HG03558 (cell line): ENCODE data around the gene TDRD9.

ENCODE experiments used
- ATAC-seq: cut with Tn5 transposase; IDR thresholded peaks from one replicate; pipeline ENCODE4 v1.9.1; 2021; ENCODE audit warnings: moderate number of reproducible peaks; ENCODE audit not compliant: unreplicated experiment; ENCODE audit errors: extremely low read depth

The TDRD9 gene

GRCh38 chr14:103891667-103892215 is 36.5 kb upstream of the TDRD9 start:
- no peak for ATAC-seq

- no peak for ATAC-seq
Measured at GRCh38 chr14:103892247-103892646, 36.0 kb upstream of the TDRD9 start.

GRCh38 chr14:103894034-103894722 is 34.1 kb upstream of the TDRD9 start:
- no peak for ATAC-seq

DNA sequence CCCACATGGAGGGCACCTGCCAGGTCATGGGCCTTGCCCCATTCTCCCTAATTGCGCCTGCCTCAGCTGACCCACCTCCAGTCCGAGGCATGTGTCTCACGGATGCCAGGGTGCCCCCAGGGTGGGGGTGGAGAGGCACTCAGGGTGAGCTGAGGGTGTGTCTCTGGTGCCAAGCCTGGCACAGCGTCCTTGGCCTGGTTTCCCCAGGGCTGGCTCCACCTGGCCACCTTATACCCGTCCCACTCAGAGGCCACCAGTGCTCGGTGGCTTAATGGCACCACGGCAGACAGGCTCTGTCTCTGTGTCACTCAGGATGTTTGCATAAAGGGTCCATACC is 33.6 kb upstream of the TDRD9 start:
- no peak for ATAC-seq

DNA sequence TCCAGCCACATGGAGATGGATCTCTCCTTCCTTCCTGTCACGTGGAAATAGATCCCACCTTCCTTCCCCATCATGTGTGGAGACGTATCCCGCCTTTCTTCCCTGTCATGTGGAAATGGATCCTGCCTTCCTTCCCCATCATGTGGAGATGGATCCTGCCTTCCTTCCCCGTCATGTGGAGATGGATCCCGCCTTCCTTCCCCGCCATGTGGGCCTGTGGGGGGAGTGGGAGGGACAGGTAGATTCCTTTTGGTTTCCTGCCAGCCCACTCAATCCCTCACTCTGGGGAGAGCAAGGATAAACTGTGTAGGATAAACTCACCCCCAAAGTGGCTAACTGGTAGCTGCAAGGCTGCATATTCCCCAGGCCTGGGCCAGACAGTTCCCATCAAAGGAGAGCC is 31.7 kb upstream of the TDRD9 start:
- ATAC-seq, result no peak

- ATAC-seq, result no peak
Measured at GRCh38 chr14:103897075-103897947, 30.9 kb upstream of the TDRD9 start.

DNA sequence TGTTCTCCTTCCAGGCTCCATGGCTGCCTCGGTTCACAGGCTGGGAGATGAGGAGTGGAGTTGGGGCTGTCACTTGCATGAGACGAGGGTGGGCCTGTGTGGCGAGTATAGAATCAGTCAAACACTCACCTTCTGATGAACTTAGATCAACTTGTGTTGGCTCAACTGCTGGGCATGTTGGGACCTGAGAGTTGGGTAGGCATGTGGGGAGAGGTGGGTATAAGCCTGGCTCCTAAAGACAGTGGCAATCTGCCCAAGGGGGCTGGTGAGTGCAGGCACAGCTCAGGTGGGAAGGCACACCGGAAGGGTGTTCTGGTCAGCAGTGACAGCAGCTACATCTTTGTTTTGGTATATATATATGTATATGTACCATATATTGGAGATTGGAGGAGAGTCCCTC is 30.1 kb upstream of the TDRD9 start:
- ATAC-seq, result no peak

DNA sequence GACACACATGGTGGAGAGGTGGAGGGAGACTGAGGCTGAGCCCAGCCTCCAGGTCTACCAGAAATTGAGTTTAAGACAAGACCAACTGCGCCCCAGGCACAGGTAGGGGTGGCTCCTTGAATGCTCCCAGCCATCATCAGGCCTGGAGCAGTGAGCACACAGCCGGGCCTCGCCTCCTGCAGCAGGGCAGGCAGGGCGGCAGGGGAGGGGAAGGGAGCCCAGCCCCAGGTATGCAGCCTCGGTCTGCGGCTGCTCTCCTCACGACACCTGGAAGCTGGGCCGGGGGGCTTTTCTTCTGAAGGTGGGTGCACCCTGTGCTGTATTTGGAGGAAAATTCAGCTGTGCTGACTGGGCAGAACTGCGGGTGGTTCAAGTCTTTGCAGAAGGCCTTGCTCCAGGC is 29.5 kb upstream of the TDRD9 start:
- no peak for ATAC-seq

- no peak for ATAC-seq
Measured at GRCh38 chr14:103899316-103899715, 28.9 kb upstream of the TDRD9 start.

- ATAC-seq, result no peak
Measured at GRCh38 chr14:103899833-103900232, 28.4 kb upstream of the TDRD9 start.

- no peak for ATAC-seq
Measured at GRCh38 chr14:103904493-103905107, 23.7 kb upstream of the TDRD9 start.

DNA sequence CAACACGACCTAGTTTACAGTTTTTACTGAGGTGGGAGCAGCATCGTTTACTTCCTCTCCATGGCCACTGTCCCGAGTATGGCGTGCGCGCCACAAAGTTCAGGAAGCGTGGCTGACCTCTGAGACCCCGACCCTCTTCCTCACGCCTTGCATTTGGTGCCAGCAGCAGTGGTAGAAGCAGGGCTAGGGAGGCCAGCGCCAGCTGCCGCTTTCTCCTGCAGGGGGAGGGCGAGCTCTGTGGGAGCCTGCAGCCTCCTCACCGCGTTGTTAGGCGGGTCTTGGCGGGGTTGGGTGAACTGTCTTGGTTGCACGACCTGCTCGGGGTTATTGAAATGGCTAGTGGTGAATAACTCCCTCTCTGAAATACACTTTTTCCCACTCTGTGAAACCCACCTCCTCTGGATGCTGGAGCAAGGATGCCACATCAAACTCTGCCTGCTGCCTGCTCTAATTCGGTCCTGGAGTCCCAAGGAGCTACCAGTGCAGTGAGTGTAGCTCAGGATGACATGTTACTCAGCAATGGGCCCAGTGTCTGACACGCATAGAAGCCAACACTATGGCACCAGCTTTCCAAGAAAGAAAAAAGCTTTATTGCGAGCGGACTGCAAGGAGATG is 22.3 kb upstream of the TDRD9 start:
- ATAC-seq, result no peak

- ATAC-seq, result no peak
Measured at GRCh38 chr14:103908580-103908979, 19.7 kb upstream of the TDRD9 start.

GRCh38 chr14:103909531-103910261 is 18.6 kb upstream of the TDRD9 start:
- no peak for ATAC-seq

- no peak for ATAC-seq
Measured at GRCh38 chr14:103910262-103910935, 17.9 kb upstream of the TDRD9 start.

DNA sequence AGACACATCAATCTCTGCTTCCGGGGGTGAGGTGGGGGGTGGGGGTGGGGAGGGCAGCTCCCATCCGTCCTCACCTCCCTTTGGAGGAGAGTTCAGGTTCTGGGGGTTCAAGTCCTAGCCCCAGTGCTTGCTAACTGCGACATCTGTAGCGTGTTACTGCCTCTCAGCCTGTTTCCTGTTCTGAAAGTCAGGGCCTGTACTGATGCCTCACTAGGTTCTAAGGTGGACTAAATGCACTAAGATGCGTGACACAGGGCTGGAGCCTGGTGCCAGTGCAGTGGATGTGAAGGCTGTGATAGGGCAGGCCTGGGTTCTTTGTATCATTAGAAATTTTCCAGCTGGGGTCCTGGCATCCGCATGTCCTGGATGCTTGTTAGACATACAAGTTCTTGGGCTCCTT is 17.3 kb upstream of the TDRD9 start:
- ATAC-seq, result no peak

DNA sequence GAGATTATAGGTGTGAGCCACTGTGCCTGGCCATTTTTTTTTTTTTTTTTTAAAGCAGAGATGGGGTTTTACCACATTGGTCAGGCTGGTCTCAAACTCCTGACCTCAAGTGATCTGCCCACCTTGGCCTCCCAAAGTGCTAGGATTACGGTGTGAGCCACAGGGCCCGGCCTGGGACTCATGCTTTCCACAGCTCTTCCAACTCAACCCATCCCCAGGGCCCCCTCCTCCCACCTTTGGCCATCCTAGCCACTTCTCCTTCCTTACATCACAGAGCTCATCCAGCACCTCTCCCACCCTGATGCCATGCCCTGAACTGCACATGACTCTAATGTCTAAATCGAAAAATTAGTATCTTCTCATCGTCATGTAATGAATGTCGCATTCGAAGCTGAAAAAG is 12.6 kb upstream of the TDRD9 start:
- no peak for ATAC-seq

DNA sequence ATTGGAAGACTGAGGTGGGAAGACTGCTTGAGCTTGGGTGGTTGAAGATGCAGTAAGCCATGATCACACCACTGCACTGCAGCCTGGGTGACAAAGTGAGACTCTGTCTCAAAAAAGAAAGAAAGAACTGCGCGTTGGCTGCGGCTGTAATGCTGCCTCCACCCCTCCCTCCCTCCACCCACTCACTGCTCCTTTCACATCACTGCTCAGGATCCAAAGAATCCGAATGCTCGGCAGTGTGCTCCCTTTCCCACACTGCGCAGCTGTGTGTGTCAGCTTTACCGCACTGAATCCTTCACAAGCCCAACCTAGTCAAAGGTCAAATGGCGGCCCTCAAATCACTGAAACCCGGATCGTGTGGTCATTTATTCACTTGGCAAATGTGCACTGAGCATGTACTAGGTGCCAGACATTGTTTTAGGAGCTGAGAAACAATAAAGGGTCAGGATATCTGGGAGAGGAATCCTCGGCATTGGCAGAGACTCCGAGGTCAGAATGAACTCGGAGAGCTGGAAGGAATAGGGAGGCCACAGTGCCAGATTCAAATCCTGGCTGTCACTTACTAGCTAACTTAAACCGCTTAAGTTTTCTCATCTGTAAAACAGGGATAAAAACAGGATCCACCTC is 11.5 kb upstream of the TDRD9 start:
- ATAC-seq, result no peak
